ENCODE measurements around the gene FREM2.

The FREM2 gene

DNA sequence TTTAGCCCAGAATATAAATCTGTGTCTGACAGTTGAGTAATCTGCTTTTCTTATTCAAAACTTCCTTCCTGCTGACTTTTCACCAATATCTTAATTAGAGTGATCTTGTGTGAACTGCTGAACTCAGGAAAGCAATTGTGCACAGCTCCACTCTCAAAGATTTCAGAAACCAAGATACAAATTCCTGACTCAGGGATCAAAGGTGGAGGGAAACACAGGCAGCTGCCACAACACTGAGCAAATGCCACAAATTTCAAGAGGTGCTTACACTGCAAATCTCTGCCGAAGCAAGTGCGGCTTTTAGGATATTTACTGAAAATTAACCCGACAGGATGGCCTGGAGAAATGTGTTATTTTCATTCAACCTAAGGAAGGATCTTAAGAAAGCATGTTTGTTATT lies 192.4 kb downstream of the FREM2 start:
- H3K4me3 ChIP-seq (ENCODE audit: control insufficient read depth, low read depth, low read length), result no peak overlapping the region
- DNase-seq (ENCODE audit: low read depth), result no peak
- TF ChIP-seq, protein P1, sequence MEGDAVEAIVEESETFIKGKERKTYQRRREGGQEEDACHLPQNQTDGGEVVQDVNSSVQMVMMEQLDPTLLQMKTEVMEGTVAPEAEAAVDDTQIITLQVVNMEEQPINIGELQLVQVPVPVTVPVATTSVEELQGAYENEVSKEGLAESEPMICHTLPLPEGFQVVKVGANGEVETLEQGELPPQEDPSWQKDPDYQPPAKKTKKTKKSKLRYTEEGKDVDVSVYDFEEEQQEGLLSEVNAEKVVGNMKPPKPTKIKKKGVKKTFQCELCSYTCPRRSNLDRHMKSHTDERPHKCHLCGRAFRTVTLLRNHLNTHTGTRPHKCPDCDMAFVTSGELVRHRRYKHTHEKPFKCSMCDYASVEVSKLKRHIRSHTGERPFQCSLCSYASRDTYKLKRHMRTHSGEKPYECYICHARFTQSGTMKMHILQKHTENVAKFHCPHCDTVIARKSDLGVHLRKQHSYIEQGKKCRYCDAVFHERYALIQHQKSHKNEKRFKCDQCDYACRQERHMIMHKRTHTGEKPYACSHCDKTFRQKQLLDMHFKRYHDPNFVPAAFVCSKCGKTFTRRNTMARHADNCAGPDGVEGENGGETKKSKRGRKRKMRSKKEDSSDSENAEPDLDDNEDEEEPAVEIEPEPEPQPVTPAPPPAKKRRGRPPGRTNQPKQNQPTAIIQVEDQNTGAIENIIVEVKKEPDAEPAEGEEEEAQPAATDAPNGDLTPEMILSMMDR (IDR thresholded peaks at IDR 0.05; ENCODE audit: control insufficient read depth, insufficient read depth, low read depth, low read length, missing control alignments), result no peak

DNA sequence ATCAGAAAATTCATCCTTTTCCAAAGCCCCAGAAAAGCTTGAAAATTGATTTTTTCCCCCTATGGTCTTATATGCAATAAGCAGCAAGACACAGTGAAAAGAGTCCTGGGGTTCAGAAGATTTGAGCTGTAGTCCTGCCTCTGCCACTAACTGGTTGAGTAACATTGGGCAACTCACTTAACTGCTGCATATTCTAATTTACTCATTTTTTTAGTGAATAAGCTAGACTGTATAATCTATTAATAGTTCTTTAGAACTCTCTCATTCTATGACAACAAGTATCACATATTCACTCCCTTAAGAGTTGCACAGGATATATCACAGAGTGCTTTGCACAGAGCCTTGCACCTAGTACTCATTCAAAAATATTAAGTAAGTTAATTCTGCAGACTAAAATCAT lies 192.9 kb downstream of the FREM2 start:
- no peak for DNase-seq (ENCODE audit: low read depth)
- H3K4me3 ChIP-seq (ENCODE audit: control insufficient read depth, low read depth, low read length), result no peak overlapping the region
- TF ChIP-seq, protein P1 (IDR thresholded peaks at IDR 0.05; ENCODE audit: control insufficient read depth, insufficient read depth, low read depth, low read length, missing control alignments), result no peak

DNA sequence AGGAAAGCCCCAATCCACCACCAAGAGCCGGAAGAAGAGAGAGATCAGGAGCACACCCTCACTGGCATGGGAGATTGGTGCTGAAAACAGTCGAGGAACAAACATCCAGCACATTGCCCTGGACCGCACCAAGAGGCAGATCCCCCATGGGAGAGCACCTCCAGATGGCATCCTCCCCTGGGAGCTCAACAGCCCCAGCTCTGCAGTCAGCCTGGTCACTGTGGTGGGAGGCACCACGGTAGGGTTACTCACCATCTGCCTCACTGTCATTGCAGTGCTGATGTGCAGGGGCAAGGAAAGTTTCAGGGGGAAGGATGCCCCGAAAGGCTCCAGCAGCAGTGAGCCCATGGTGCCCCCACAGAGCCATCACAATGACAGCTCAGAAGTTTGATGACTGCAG lies 193.5 kb downstream of the FREM2 start:
- no peak for DNase-seq (ENCODE audit: low read depth)
- no peak overlapping the region for H3K4me3 ChIP-seq (ENCODE audit: control insufficient read depth, low read depth, low read length)
- TF ChIP-seq, protein P1 (IDR thresholded peaks at IDR 0.05; ENCODE audit: control insufficient read depth, insufficient read depth, low read depth, low read length, missing control alignments), result no peak

DNA sequence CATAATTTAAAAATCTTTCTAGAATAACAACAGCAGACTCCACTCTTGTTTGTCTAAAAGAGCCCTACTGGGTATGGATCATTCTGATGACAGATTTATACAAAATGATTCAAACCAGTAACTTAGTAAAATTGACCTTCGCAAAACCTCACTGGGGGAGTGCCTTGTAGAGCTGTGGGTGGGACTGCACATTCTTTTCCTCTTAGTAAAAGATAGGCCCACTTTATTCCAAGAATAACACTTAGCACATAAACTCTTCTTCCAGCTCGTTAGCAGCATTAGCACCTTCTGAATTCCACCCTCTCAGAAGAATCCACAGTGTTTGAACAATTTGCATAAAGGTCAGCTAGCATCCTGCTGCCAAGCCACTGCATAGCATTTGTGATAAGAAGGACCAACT lies 196.9 kb downstream of the FREM2 start:
- TF ChIP-seq, protein P1 (IDR thresholded peaks at IDR 0.05; ENCODE audit: control insufficient read depth, insufficient read depth, low read depth, low read length, missing control alignments), result no peak
- H3K4me3 ChIP-seq (ENCODE audit: control insufficient read depth, low read depth, low read length), result no peak overlapping the region
- DNase-seq (ENCODE audit: low read depth), result no peak

DNA sequence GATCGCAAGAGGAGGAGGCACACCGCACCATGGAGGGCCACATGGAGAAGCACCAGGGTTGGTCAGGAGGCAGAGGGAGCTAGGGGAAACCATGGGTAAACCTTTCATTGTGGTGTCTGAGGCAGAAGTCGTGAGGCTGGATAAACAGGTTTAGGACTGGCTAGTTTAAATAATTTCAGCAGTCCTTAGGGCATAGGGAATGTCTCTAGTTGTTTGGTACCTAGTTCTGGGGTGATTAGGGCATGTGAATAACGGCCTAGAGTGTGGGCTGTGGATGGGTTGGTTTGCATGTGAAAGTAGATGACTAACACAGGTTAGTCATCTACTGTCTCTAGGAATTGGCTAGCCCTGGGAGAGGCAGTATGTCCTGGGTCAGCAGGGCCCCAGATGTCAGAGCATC lies 201.4 kb downstream of the FREM2 start:
- TF ChIP-seq, protein P1 (IDR thresholded peaks at IDR 0.05; ENCODE audit: control insufficient read depth, insufficient read depth, low read depth, low read length, missing control alignments), result no peak
- DNase-seq (ENCODE audit: low read depth), result no peak
- H3K4me3 ChIP-seq (ENCODE audit: control insufficient read depth, low read depth, low read length), result no peak overlapping the region

DNA sequence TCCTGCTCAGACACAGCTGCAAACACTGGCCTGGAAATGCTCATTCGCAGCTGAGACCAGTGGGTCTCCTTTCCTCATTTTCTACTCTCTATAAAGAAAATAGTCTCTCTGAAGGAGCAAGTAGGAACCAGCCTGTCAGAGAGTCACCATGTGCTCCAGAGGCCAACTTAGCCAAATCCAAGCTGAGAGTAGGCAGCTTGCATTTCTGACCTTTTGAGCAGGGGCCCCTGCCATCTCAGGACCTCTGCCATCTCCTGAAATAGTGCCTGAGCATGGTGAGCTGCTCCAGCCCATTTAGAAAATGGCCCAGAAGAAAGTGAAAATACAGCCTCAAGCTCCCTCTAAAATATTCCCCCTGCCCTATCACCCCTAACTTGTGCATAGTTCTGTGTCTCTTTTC lies 208.2 kb downstream of the FREM2 start:
- TF ChIP-seq, protein P1 (IDR thresholded peaks at IDR 0.05; ENCODE audit: control insufficient read depth, insufficient read depth, low read depth, low read length, missing control alignments), result no peak
- no peak overlapping the region for H3K4me3 ChIP-seq (ENCODE audit: control insufficient read depth, low read depth, low read length)
- DNase-seq (ENCODE audit: low read depth), result no peak

DNA sequence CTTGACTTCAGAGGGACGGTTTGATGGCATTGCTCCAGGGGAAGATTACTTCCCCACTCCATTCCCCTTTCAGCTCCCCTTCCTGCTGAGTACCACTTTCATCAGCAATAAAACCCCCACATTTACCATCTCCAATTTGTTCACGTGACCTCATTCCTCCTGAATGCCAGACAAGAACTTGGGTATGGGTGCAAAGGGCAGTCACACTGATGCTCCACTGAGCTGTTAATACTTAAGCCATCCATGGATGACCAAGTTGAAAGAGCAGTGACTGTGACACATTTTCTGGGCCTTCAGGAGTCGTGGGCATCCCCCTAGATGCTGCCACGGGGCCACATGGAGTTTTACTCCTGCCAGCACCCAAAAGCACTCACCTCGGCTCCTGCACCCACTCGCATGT lies 210.6 kb downstream of the FREM2 start:
- DNase-seq (ENCODE audit: low read depth), result no peak
- H3K4me3 ChIP-seq (ENCODE audit: control insufficient read depth, low read depth, low read length), result no peak overlapping the region
- TF ChIP-seq, protein P1 (IDR thresholded peaks at IDR 0.05; ENCODE audit: control insufficient read depth, insufficient read depth, low read depth, low read length, missing control alignments), result no peak
